ENCODE data around the gene FLT3LG. TPM values are rescaled to one million over a fixed set of nuclear protein-coding genes. Genes with fewer than 3 reads are reported as not detected.
"Not testable (repeated sequence)": the region's sequence is repeated elsewhere in the genome, so short reads cannot be mapped to it uniquely, and the experiment has no call there.

Gene FLT3LG
- total RNA-seq, 3 donors from 2014 or later, result 3.3 to 14.8 (median 7.8) TPM

DNA sequence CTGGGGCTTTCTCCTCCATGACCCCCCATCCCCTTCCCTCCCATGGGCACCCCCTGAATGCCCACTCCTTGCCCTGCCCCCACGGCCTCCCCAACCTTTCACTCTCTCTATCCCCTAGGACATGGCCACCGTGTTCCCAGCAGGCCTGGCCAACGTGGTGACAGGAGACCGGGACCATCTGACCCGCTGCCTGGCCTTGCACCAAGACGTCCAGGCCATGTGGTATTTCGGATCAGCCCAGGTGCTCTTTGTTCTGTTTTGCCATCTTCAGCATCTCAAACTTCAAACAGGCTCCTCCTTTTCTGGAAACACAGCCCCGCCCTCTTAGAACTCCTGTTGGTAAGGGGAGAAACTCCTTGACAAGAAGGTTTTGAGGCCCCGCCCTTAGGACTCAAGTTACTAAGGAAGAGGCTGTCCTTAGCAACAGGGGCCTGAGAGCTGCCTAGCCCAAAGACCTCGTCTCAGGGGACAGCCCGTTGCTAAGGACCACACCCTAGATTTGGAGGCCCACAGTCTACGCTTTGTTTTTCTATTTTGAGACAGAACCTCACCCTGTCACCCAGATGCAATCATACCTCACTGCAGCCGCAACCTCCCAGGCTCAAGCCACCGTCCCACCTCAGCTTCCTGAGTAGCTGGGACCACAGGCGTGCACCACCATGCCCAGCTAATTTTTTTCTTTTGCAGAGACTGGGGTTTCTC, 5.1 kb upstream of the FLT3LG start:
- peak; percentile 59 to 85 (median 67) for DNase-seq
- Histone ChIP-seq H3K4me3 (no peak overlapping the region), H3K4me1 (ENCODE audit: low read depth) (peaks cover 11% of the 10 kb centered on the region), H3K36me3 (ENCODE audit: low read depth) (no peaks in the 10 kb centered on the region), H3K9me3 (no peaks in the 10 kb centered on the region)
- TF ChIP-seq, protein P1, sequence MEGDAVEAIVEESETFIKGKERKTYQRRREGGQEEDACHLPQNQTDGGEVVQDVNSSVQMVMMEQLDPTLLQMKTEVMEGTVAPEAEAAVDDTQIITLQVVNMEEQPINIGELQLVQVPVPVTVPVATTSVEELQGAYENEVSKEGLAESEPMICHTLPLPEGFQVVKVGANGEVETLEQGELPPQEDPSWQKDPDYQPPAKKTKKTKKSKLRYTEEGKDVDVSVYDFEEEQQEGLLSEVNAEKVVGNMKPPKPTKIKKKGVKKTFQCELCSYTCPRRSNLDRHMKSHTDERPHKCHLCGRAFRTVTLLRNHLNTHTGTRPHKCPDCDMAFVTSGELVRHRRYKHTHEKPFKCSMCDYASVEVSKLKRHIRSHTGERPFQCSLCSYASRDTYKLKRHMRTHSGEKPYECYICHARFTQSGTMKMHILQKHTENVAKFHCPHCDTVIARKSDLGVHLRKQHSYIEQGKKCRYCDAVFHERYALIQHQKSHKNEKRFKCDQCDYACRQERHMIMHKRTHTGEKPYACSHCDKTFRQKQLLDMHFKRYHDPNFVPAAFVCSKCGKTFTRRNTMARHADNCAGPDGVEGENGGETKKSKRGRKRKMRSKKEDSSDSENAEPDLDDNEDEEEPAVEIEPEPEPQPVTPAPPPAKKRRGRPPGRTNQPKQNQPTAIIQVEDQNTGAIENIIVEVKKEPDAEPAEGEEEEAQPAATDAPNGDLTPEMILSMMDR (IDR thresholded peaks at IDR 0.05), result no peak
- intact Hi-C loops (cut with DNase I, micrococcal nuclease), result no loop called here
- peak; percentile 68 for ATAC-seq

DNA sequence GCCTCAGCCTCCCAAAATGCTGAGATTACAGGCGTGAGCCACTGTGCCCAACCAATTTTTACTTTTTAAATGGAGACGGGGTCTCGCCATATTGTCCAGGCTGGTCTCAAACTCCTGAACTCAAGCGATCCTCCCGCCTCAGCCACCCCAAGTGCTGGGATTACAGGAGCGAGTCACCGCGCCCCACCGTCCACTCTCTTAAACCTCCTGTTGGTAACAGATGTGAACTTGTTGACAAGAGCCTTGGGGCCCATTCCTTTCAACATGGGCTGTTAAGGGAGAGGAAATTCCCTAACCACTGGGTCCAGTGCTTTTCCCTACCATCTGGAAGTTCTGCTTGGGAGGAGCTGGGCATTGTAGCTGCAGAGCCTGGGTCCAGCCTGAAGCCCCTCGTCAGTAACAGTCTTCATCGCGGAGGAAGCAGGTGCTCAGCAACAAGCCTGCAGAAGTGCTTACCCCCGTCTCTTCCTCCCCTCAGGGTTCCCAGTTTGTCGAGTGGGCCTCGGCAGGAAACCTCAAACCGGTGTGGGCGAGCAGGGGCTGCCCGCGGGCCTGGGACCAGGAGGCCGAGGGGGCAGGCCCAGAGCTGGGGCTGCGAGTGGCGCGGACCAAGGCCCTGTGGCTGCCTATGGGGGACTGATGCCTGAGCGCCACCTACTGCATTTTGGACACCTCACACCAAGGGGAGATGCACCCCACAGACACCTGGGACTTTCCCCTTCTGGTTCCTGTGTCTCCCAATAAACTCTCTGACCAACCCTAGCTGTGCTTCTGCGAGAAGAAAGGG, 4.0 kb upstream of the FLT3LG start:
- Histone ChIP-seq H3K36me3 (ENCODE audit: low read depth) (no peaks in the 10 kb centered on the region), H3K4me1 (ENCODE audit: low read depth) (peaks cover 11% of the 10 kb centered on the region), H3K9me3 (no peaks in the 10 kb centered on the region), H3K4me3 (no peak overlapping the region)
- ATAC-seq (peak; percentile 53), DNase-seq (peak; percentile 57 to 87 (median 77))
- TF ChIP-seq, protein P1 (IDR thresholded peaks at IDR 0.05), result peak; percentile 7
- intact Hi-C loops (cut with DNase I, micrococcal nuclease), result no loop called here

DNA sequence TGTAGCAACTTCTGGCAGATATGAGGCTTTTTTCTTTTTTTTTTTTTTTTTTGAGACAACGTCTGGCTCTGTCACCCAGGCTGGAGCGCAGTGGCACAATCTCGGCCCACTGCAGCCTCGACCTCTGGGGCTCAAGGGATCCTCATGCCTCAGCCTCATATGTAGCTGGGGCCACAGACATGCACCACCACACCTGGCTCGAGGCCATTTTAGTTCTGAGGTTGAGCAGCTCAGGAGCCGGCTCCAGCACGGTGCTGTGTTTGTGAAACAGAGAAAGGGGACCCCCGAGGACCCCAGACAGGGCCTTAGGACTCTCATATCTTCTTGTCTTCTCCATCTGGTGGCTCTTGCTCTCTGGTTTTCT, 3.4 kb upstream of the FLT3LG start:
- no peak for ATAC-seq
- TF ChIP-seq, protein P1 (IDR thresholded peaks at IDR 0.05), result no peak
- Histone ChIP-seq H3K36me3 (ENCODE audit: low read depth) (no peaks in the 10 kb centered on the region), H3K4me1 (ENCODE audit: low read depth) (peaks cover 11% of the 10 kb centered on the region), H3K9me3 (no peaks in the 10 kb centered on the region), H3K4me3 (no peak overlapping the region)
- no peak for DNase-seq
- intact Hi-C loops (cut with DNase I, micrococcal nuclease), result no loop called here

DNA sequence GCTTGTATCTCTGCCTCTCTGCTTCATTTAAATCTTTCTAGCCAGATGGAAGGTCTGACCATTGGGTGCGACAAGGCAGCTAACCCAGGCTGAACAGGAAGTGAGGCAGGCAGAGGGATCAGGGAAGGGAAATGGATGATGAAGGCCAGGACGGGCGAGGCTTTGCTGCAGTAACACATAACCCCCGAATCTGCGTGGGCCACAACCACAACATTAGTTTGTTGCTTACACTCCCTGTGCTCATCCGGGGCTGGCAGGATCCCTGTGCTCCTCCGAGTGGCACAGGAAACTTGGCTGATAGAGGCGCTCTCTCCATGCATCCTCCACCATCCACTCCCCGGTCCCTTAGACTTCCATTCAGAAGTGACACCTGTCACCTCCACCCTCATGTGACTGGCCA, 1.1 kb upstream of the FLT3LG start:
- H3K36me3 ChIP-seq (ENCODE audit: low read depth), result no peaks in the 10 kb centered on the region
- ATAC-seq, result no peak
- TF ChIP-seq, protein P1 (IDR thresholded peaks at IDR 0.05), result no peak
- no peak for DNase-seq
- intact Hi-C loops (cut with DNase I, micrococcal nuclease), result no loop called here
- H3K9me3 ChIP-seq, result no peaks in the 10 kb centered on the region
- H3K4me1 ChIP-seq (ENCODE audit: low read depth), result peaks cover 11% of the 10 kb centered on the region
- H3K4me3 ChIP-seq, result no peak overlapping the region

DNA sequence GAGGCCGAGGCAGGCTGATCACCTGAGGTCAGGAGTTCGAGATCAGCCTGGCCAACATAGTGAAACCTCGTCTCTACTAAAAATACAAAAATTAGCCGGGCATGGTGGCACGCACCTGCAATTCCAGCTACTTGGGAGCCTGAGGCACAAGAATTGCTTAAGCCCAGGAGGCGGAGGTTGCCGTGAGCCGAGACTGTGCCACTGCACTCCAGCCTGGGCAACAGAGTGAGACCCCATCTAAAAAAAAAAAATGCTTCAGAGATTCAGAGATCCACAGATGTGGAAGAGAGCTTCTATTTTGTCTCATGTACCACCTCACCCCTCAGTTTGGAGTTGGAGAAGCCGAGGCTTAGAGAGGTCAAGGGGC, 531 bp upstream of the FLT3LG start:
- H3K4me1 ChIP-seq (ENCODE audit: low read depth), result peaks cover 12% of the 10 kb centered on the region
- DNase-seq; intact Hi-C loops (cut with DNase I, micrococcal nuclease); H3K4me3 ChIP-seq; H3K36me3 ChIP-seq (ENCODE audit: low read depth); ATAC-seq; H3K9me3 ChIP-seq: not testable (repeated sequence)

DNA sequence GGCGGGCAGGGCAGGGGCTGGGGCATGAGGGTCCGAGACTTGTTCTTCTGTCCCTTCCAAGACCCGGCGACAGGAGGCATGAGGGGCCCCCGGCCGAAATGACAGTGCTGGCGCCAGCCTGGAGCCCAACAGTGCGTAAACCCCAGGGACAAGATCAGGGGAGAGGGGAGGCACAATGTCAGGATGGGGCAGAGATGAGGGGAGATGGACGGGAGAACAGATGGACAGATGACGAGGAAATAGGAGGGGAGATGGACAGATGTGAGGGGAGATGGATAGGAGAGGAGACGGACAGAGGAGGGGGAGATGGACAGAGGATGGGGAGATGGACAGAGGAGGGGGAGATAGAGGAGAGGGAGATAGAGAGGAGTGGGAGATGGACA, 518 bp downstream of the FLT3LG start:
- TF ChIP-seq, protein P1 (IDR thresholded peaks at IDR 0.05), result no peak
- intact Hi-C loops (cut with DNase I, micrococcal nuclease), result no loop called here
- ATAC-seq (no peak), DNase-seq (no peak)
- H3K4me3 ChIP-seq, result no peak overlapping the region
- H3K9me3 ChIP-seq, result no peaks in the 10 kb centered on the region
- H3K36me3 ChIP-seq (ENCODE audit: low read depth), result no peaks in the 10 kb centered on the region
- peaks cover 8% of the 10 kb centered on the region for H3K4me1 ChIP-seq (ENCODE audit: low read depth)
